ENCODE data around the gene TOMM40. TPM values are rescaled to one million over a fixed set of nuclear protein-coding genes. Genes with fewer than 3 reads are reported as not detected.
A peak's percentile ranks its signal among the peaks of the same experiment; 100 is the strongest.
"Not testable (repeated sequence)": the region's sequence is repeated elsewhere in the genome, so short reads cannot be mapped to it uniquely, and the experiment has no call there.

Gene TOMM40
- total RNA-seq, 1 donor from 2014 or later = 74.7 TPM

DNA sequence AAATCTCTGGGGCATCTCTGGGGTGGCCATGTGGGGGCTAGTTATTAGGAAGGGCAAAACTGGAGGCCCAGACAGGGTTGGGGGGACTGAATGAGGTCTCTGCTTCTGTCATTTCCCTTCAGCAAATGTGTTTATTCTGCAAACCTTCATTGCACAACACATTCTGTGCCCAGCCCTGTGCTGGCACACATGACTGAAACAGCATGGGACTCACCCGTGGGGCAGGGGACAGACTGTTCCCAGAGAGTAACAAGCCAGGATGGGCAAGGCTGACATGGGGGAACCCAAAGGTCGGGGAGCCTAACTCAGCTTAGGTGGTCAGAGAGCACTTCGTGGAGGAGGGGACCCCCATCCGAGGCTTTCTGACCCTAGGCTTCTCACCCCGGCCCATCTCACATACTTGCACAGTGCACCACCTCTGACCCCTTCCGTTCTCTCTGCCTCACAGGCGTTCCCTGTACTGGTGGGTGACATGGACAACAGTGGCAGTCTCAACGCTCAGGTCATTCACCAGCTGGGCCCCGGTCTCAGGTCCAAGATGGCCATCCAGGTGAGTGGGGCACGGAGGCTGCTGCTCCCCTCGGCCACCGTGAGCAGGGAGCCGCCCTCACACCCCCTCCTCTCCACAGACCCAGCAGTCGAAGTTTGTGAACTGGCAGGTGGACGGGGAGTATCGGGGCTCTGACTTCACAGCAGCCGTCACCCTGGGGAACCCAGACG, 2.4 kb downstream of the TOMM40 start:
- DNase-seq (ENCODE audit: extremely low read depth, low read depth, low spot score) = no peak

DNA sequence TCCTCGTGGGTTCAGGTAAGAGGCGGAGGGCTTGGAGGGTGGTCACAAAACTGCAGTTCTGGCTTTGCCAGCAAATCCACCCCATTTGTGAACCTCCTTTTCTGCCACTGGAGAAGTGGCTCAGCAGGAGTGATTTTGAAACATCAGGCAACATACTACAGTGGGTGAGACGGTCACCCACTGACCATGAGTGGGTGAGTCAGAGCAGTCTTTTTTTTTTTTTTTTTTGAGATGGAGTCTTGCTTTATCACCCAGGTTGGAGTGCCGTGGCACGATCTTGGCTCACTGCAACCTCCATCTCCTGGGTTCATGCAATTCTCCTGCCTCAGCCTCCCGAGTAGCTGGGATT, 3.0 kb downstream of the TOMM40 start:
- no peak for DNase-seq (ENCODE audit: extremely low read depth, low read depth, low spot score)

DNA sequence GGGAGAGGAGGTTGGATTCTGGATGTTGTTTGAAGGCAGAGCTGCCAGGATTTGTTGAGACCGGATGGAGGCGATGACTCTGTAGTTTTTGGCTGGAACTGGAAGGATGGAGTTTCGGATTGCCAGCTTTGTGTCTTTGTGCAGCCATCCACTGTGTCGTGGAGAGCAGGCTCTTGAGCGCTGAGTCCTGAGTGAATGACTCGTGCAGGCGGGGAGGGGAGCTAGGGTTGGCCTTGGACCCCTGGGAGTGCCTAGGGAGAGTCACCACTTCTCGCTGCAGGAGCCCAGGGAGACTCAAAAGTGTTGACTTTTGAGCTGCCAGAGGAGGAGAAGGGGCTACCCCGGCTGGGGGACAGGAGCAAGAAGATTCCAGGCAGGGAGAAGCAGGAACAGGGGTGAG, 3.9 kb downstream of the TOMM40 start:
- DNase-seq (ENCODE audit: extremely low read depth, low read depth, low spot score) = no peak

DNA sequence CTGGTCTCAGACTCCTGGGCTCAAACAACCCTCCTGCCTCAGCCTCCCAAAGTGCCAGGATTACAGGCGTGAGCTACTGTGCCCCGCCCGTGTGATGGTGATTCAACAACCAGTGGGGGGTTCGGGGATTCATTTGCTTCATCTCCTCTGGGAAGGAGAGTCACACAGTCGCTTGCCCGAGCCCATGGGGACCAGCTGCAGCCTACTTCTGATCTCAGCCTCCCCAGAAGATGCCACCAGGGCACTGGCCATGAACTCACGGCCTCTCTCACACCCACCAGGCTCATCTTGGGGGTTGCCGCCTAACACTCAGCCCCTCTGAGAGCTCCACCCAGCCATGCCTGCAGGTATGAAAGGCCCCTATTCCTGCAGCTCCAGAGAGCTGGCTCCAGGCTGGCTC, 6.8 kb downstream of the TOMM40 start:
- DNase-seq (ENCODE audit: extremely low read depth, low read depth, low spot score) = no peak

DNA sequence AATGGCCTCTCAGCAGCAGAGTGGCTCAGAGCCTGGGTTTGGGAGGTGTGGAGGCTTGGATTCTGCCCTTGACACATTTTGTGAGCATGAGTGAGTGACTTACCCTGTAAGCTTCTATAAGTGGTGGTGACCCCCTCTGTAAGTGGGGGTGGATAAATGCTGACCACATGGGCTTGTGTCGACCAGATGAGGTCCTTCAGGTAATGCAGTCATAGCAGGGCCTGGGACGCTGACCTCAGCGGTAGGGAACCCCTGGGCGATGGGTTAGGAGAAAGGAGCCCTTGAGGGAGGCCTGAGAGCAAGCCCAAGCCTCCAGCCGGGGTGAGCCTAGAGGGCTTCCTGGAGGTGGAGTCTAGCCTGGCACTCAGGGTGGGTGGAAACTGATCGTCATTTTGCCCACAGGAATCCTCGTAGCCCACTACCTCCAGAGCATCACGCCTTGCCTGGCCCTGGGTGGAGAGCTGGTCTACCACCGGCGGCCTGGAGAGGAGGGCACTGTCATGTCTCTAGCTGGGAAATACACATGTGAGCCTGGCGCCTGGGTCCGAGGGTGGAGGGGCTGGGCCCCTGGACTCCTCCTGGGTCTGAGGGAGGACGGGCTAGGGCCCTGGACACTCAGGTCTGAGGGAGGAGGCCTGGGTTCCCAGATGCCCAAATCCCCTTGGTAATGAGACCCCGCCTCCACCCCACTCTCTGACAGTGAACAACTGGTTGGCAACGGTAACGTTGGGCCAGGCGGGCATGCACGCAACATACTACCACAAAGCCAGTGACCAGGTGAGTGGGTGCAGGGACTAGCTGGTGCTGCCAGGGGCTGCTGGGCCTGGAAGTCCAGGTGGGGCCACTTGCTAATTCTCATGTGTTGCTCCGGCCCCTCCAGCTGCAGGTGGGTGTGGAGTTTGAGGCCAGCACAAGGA, 9.5 kb downstream of the TOMM40 start:
- no peak for DNase-seq (ENCODE audit: extremely low read depth, low read depth, low spot score)

DNA sequence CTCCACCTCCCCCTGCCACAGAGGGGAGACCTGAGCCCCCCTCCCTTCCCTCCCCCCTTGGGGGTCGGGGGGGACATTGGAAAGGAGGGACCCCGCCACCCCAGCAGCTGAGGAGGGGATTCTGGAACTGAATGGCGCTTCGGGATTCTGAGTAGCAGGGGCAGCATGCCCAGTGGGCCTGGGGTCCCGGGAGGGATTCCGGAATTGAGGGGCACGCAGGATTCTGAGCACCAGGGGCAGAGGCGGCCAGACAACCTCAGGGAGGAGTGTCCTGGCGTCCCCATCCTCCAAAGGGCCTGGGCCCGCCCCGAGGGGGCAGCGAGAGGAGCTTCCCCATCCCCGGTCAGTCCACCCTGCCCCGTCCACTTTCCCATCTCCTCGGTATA, 12.2 kb downstream of the TOMM40 start:
- DNase-seq (ENCODE audit: extremely low read depth, low read depth, low spot score) = no peak

DNA sequence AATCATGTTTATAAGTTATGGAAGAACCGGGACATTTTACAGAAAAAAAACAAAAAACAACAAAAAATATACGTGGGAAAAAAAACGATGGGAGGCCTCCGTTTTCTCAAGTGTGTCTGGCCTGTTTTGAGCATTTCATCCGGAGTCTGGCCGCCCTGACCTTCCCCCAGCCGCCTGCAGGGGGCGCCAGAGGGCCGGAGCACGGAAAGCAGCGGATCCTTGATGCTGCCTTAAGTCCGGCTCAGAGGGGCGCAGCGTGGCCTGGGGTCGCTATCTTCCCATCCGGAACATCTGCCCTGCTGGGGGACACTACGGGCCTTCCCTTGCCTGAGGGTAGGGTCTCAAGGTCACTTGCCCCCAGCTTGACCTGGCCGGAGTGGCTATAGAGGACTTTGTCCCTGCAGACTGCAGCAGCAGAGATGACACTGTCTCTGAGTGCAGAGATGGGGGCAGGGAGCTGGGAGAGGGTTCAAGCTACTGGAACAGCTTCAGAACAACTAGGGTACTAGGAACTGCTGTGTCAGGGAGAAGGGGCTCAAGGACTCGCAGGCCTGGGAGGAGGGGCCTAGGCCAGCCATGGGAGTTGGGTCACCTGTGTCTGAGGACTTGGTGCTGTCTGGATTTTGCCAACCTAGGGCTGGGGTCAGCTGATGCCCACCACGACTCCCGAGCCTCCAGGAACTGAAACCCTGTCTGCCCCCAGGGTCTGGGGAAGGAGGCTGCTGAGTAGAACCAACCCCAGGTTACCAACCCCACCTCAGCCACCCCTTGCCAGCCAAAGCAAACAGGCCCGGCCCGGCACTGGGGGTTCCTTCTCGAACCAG, 12.8 kb downstream of the TOMM40 start:
- DNase-seq (ENCODE audit: extremely low read depth, low read depth, low spot score) = no peak

DNA sequence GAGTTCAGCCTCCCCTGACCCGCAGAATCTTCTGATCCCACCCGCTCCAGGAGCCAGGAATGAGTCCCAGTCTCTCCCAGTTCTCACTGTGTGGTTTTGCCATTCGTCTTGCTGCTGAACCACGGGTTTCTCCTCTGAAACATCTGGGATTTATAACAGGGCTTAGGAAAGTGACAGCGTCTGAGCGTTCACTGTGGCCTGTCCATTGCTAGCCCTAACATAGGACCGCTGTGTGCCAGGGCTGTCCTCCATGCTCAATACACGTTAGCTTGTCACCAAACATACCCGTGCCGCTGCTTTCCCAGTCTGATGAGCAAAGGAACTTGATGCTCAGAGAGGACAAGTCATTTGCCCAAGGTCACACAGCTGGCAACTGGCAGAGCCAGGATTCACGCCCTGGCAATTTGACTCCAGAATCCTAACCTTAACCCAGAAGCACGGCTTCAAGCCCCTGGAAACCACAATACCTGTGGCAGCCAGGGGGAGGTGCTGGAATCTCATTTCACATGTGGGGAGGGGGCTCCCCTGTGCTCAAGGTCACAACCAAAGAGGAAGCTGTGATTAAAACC, 13.5 kb downstream of the TOMM40 start:
- DNase-seq (ENCODE audit: extremely low read depth, low read depth, low spot score) = no peak

DNA sequence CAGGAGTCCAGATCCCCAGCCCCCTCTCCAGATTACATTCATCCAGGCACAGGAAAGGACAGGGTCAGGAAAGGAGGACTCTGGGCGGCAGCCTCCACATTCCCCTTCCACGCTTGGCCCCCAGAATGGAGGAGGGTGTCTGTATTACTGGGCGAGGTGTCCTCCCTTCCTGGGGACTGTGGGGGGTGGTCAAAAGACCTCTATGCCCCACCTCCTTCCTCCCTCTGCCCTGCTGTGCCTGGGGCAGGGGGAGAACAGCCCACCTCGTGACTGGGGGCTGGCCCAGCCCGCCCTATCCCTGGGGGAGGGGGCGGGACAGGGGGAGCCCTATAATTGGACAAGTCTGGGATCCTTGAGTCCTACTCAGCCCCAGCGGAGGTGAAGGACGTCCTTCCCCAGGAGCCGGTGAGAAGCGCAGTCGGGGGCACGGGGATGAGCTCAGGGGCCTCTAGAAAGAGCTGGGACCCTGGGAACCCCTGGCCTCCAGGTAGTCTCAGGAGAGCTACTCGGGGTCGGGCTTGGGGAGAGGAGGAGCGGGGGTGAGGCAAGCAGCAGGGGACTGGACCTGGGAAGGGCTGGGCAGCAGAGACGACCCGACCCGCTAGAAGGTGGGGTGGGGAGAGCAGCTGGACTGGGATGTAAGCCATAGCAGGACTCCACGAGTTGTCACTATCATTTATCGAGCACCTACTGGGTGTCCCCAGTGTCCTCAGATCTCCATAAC, 14.5 kb downstream of the TOMM40 start, which contains the start of gene APOE:
TSS of gene APOE (plus strand) at position 360 of the 724 bp plus-strand sequence. CDS start 829 bp downstream, outside the sequence.
- no peak for DNase-seq (ENCODE audit: extremely low read depth, low read depth, low spot score)

DNA sequence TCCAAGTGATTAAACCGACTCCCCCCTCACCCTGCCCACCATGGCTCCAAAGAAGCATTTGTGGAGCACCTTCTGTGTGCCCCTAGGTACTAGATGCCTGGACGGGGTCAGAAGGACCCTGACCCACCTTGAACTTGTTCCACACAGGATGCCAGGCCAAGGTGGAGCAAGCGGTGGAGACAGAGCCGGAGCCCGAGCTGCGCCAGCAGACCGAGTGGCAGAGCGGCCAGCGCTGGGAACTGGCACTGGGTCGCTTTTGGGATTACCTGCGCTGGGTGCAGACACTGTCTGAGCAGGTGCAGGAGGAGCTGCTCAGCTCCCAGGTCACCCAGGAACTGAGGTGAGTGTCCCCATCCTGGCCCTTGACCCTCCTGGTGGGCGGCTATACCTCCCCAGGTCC, 16.6 kb downstream of the TOMM40 start:
- DNase-seq (ENCODE audit: extremely low read depth, low read depth, low spot score) = no peak

DNA sequence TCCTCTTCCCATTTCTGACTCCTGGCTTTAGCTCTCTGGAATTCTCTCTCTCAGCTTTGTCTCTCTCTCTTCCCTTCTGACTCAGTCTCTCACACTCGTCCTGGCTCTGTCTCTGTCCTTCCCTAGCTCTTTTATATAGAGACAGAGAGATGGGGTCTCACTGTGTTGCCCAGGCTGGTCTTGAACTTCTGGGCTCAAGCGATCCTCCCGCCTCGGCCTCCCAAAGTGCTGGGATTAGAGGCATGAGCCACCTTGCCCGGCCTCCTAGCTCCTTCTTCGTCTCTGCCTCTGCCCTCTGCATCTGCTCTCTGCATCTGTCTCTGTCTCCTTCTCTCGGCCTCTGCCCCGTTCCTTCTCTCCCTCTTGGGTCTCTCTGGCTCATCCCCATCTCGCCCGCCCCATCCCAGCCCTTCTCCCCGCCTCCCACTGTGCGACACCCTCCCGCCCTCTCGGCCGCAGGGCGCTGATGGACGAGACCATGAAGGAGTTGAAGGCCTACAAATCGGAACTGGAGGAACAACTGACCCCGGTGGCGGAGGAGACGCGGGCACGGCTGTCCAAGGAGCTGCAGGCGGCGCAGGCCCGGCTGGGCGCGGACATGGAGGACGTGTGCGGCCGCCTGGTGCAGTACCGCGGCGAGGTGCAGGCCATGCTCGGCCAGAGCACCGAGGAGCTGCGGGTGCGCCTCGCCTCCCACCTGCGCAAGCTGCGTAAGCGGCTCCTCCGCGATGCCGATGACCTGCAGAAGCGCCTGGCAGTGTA, 17.2 kb downstream of the TOMM40 start:
- no peak for DNase-seq (ENCODE audit: extremely low read depth, low read depth, low spot score)

DNA sequence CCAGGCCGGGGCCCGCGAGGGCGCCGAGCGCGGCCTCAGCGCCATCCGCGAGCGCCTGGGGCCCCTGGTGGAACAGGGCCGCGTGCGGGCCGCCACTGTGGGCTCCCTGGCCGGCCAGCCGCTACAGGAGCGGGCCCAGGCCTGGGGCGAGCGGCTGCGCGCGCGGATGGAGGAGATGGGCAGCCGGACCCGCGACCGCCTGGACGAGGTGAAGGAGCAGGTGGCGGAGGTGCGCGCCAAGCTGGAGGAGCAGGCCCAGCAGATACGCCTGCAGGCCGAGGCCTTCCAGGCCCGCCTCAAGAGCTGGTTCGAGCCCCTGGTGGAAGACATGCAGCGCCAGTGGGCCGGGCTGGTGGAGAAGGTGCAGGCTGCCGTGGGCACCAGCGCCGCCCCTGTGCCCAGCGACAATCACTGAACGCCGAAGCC, 17.8 kb downstream of the TOMM40 start:
- DNase-seq (ENCODE audit: extremely low read depth, low read depth, low spot score) = no peak

DNA sequence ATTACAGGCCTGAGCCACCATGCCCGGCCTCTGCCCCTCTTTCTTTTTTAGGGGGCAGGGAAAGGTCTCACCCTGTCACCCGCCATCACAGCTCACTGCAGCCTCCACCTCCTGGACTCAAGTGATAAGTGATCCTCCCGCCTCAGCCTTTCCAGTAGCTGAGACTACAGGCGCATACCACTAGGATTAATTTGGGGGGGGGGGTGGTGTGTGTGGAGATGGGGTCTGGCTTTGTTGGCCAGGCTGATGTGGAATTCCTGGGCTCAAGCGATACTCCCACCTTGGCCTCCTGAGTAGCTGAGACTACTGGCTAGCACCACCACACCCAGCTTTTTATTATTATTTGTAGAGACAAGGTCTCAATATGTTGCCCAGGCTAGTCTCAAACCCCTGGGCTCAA, 18.7 kb downstream of the TOMM40 start:
- DNase-seq (ENCODE audit: extremely low read depth, low read depth, low spot score) = no peak

DNA sequence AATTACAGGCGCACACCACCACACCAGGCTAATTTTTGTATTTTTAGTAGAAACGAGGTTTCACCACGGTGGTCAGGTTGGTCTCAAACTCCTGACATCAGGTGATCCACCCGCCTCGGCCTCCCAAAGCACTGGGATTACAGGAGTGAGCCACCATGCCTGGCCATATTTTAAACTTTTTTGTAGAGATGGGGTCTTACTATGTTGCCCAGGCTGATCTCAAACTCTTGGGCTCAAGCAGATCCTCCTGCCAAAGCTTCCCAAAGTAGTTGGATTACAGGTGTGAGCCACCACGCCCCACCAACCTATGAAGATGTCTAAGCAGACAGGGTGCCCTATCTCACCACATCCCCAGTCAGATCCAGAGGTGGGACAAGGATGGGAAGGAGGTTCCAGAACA, 20.8 kb downstream of the TOMM40 start:
- not testable (repeated sequence) for DNase-seq (ENCODE audit: extremely low read depth, low read depth, low spot score)

DNA sequence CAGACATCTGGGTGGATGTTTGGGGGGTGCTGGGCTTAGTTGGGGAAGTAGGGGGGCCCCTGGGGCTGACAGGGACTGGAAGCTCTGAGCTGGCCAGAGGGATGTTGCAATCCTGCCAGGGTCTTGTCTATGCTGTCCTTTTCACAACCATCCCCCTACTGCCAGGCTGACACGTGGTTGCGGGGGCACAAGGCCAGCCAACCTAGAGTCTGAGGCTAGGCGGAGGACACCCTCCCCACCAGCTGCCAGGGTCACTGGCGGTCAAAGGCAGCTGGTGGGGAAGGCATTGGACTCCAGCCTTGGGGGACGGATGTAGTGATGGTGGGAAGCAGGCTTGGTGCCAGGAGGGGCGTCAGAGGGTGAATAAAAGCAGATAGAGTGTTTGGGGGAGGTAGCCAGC, 21.8 kb downstream of the TOMM40 start:
- DNase-seq (ENCODE audit: extremely low read depth, low read depth, low spot score) = no peak

DNA sequence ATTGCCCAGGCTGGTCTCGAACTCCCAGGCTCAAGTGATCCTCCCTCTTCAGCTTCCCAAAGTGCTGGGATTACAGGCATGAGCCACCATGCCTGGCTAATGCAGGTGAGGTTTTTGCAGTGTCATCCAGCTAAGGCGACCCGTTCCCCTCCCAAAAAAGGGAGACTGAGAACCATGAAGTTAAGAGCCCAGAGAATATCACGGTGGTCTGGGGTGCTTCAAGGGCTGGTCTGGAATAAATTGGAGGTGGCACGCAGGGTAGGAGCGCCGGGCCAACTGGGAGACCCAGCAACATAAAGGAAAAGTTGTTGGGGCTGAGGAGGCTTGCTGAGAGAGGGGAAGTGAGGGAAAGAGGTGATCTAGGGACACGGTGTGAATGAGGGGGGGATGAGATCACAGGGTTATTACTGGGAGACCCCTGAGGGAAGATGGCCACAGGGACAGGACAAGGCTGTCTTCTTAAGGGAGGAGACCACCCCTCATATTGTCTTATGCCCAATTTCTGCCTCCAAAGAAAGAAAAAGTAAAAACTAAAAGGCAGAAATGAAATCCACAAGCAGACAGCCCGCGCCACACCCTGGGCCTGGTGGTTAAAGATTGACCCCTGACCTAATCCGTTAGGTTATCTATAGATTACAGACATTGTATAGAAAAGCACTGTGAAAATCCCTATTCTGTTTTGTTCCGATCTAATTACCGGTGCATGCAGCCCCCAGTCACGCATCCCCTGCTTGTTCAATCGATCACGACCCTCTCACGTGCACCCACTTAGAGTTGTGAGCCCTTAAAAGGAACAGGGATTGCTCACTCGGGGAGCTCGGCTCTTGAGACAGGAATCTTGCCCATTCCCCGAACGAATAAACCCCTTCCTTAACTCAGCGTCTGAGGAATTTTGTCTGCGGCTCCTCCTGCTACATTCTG, 22.7 kb downstream of the TOMM40 start:
- DNase-seq (ENCODE audit: extremely low read depth, low read depth, low spot score) = not testable (repeated sequence)

DNA sequence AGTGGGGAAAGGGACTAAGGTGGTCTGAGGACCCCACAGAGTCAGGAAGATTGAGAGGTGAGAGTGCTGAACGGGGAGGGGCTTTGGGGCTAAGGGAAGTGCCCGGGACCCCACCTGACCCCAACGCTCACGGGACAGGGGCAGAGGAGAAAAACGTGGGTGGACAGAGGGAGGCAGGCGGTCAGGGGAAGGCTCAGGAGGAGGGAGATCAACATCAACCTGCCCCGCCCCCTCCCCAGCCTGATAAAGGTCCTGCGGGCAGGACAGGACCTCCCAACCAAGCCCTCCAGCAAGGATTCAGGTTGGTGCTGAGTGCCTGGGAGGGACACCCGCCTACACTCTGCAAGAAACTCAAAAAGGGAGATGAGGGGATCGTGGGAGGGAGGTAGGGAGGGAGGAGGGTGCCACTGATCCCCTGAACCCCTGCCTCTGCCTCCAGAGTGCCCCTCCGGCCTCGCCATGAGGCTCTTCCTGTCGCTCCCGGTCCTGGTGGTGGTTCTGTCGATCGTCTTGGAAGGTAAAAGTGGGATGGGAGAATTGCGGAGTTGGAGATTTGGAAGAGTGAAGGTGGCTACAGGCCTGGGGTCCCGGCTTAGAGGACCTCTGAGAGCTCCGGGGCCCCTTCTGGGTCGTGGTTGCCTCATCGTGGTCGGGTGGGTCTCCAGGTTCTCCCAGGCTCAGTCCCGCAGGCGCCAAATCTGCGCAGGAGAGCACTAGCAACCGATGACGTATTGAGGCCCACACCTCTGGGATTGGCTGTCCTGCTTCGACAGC, 23.6 kb downstream of the TOMM40 start, which contains the start of gene APOC1:
TSS of gene APOC1 (plus strand) at position 176 of the 774 bp plus-strand sequence. CDS start at position 460, 284 bp downstream.
- peak; percentile 48 for DNase-seq (ENCODE audit: extremely low read depth, low read depth, low spot score)
